Measurements from ENCODE around the gene AK9.
"Not testable (repeated sequence)": the region's sequence is repeated elsewhere in the genome, so short reads cannot be mapped to it uniquely, and the experiment has no call there.

AK9 gene

GRCh38 chr6:109480993-109481480 lies 210.0 kb downstream of the AK9 start:
- DNase-seq (ENCODE audit: low read depth), result no peak

GRCh38 chr6:109478841-109479624 lies 212.0 kb downstream of the AK9 start:
- no peak for DNase-seq (ENCODE audit: low read depth)

GRCh38 chr6:109478222-109478805 lies 212.7 kb downstream of the AK9 start:
- DNase-seq (ENCODE audit: low read depth), result no peak

- DNase-seq (ENCODE audit: low read depth), result no peak
Observed at GRCh38 chr6:109477725-109478124, 213.3 kb downstream of the AK9 start.

- no peak for DNase-seq (ENCODE audit: low read depth)
Observed at GRCh38 chr6:109477184-109477583, 213.8 kb downstream of the AK9 start.

GRCh38 chr6:109475625-109476024 lies 215.4 kb downstream of the AK9 start:
- DNase-seq (ENCODE audit: low read depth), result no peak

- DNase-seq (ENCODE audit: low read depth), result no peak
Observed at GRCh38 chr6:109474995-109475394, 216.0 kb downstream of the AK9 start.

- no peak for DNase-seq (ENCODE audit: low read depth)
Observed at GRCh38 chr6:109473120-109473519, 217.9 kb downstream of the AK9 start.

- no peak for DNase-seq (ENCODE audit: low read depth)
Observed at GRCh38 chr6:109472132-109472995, 218.6 kb downstream of the AK9 start.

- DNase-seq (ENCODE audit: low read depth), result no peak
Observed at GRCh38 chr6:109471105-109471810, 219.7 kb downstream of the AK9 start.

GRCh38 chr6:109469591-109470189 lies 221.3 kb downstream of the AK9 start:
- no peak for DNase-seq (ENCODE audit: low read depth)

GRCh38 chr6:109467696-109468095 lies 223.3 kb downstream of the AK9 start:
- no peak for DNase-seq (ENCODE audit: low read depth)

- no peak for DNase-seq (ENCODE audit: low read depth)
Observed at GRCh38 chr6:109466212-109466923, 224.6 kb downstream of the AK9 start.

GRCh38 chr6:109465772-109466171 lies 225.2 kb downstream of the AK9 start:
- DNase-seq (ENCODE audit: low read depth), result no peak

GRCh38 chr6:109461733-109462526 lies 229.1 kb downstream of the AK9 start:
- DNase-seq (ENCODE audit: low read depth), result no peak

GRCh38 chr6:109461205-109461604 lies 229.8 kb downstream of the AK9 start:
- DNase-seq (ENCODE audit: low read depth), result not testable (repeated sequence)

- no peak for DNase-seq (ENCODE audit: low read depth)
Observed at GRCh38 chr6:109460161-109460829, 230.7 kb downstream of the AK9 start.

GRCh38 chr6:109458774-109459531 lies 232.0 kb downstream of the AK9 start:
- DNase-seq (ENCODE audit: low read depth), result no peak

- DNase-seq (ENCODE audit: low read depth), result no peak
Observed at GRCh38 chr6:109457562-109457996, 233.4 kb downstream of the AK9 start.
